GM12878 (cell line): ENCODE data around the gene KRT14. TPM values are rescaled to one million over a fixed set of nuclear protein-coding genes. Genes with fewer than 3 reads are reported as not detected.

Experiments used
- ATAC-seq: fragments of 200-7000 bp; cut with Tn5 transposase; 3 replicates; pipeline ENCODE4 v1.9.1; 2020; ENCODE audit warnings: mild to moderate bottlenecking, moderate library complexity
- BruUV-seq: library from RNA; stranded (reverse); fragments of 400-500 nt; replicated peaks from 2 replicates; lab custom pipeline; 2021; lab: Mats Ljungman, UMichigan
- CTCF ChIA-PET: fragments of 300-600 bp; sonication (Branson Sonifier 250); formaldehyde crosslinking; extraction: SDS; loops from one replicate; lab custom pipeline; 2021; ENCODE audit warnings: inconsistent platforms; lab: Yijun Ruan, JAX
- POLR2A ChIA-PET: fragments of 350-600 bp; formaldehyde crosslinking; extraction: SDS; loops from one replicate; lab custom pipeline; 2021; ENCODE audit warnings: inconsistent platforms; lab: Charles Lee
- RAD21 ChIA-PET: fragments of 300-600 bp; sonication (Branson Sonifier 250); formaldehyde crosslinking; loops from one replicate; lab custom pipeline; 2023; ENCODE audit warnings: antibody characterized with exemption; ENCODE audit not compliant: unreplicated experiment; lab: Charles Lee
- SMC1A ChIA-PET: fragments of 300-600 bp; sonication (Branson Sonifier 250); formaldehyde crosslinking; loops from one replicate; lab custom pipeline; 2023; ENCODE audit not compliant: unreplicated experiment, uncharacterized antibody; lab: Charles Lee
- DNase-seq: peaks from one replicate; pipeline ENCODE4 v3.0.0-alpha.2; 2011; ENCODE audit warnings: low read depth, low spot score
- FAIRE-seq: peaks from 3 replicates; lab custom pipeline; 2011; peaks lifted over from hg19 to GRCh38; lab: Jason Lieb, UNC
- H2AFZ ChIP-seq: 2 replicates; pipeline ENCODE4 v1.6.0; 2011; ENCODE audit warnings: low read depth, low read length, control low read depth; ENCODE audit not compliant: control insufficient read depth
- H3K27ac ChIP-seq: 2 replicates; pipeline ENCODE4 v1.5.1; 2011; ENCODE audit warnings: control low read depth; ENCODE audit not compliant: control insufficient read depth, insufficient read depth
- H3K27me3 ChIP-seq, 2 experiments: replicated peaks in 1 of 2; 2 replicates each; pipeline versions ENCODE4 v1.6.0 to v1.6.1; 2011; ENCODE audit warnings: low read length in 1 of 2; ENCODE audit not compliant: control insufficient read depth in 2 of 2, insufficient read depth in 2 of 2
- H3K36me3 ChIP-seq, 2 experiments: 2 replicates each; pipeline ENCODE4 v1.5.1; 2011; ENCODE audit warnings: low read length in 1 of 2; ENCODE audit not compliant: control insufficient read depth in 2 of 2, insufficient read depth in 2 of 2
- H3K4me1 ChIP-seq: 2 replicates; pipeline ENCODE4 v1.6.1; 2011; ENCODE audit warnings: mild to moderate bottlenecking, low read length, moderate library complexity, mixed read lengths; ENCODE audit not compliant: control insufficient read depth, insufficient read depth
- H3K4me2 ChIP-seq: 2 replicates; pipeline ENCODE4 v1.6.0; 2011; ENCODE audit warnings: control low read depth; ENCODE audit not compliant: control insufficient read depth, insufficient read depth
- H3K4me3 ChIP-seq: fragments of 200-600 bp; sonication (generic); 2 replicates; pipeline ENCODE4 v1.5.1; 2016
- H3K79me2 ChIP-seq: 2 replicates; pipeline ENCODE4 v1.6.0; 2011; ENCODE audit warnings: low read length; ENCODE audit not compliant: control insufficient read depth, insufficient read depth
- H3K9ac ChIP-seq: 2 replicates; pipeline ENCODE4 v1.8.0; 2011; ENCODE audit warnings: low read length, control low read depth, mixed read lengths; ENCODE audit not compliant: control insufficient read depth, insufficient read depth
- H3K9me3 ChIP-seq: replicated peaks from 3 replicates; pipeline ENCODE4 v1.5.1; 2011; ENCODE audit warnings: mild to moderate bottlenecking, low read length; ENCODE audit not compliant: control insufficient read depth, insufficient read depth
- H4K20me1 ChIP-seq: 2 replicates; pipeline ENCODE4 v1.6.0; 2011; ENCODE audit not compliant: control insufficient read depth, insufficient read depth
- BRCA1 ChIP-seq: IDR thresholded peaks from 2 replicates; pipeline ENCODE4 v1.6.1; 2011; ENCODE audit warnings: low read depth, low read length, improper control_type of control experiment
- CBX3 ChIP-seq: fragments of 200-600 bp; sonication (generic); IDR thresholded peaks from 2 replicates; pipeline ENCODE4 v1.6.1; 2016; ENCODE audit warnings: low read depth, borderline replicate concordance
- EED ChIP-seq: sonication (generic); IDR thresholded peaks from 2 replicates; pipeline ENCODE4 v1.6.1; 2016; ENCODE audit warnings: antibody characterized with exemption, low read depth
- ELK1 ChIP-seq: IDR thresholded peaks from 2 replicates; pipeline ENCODE4 v1.6.1; 2012; ENCODE audit warnings: low read depth, low read length, improper control_type of control experiment
- ESRRA ChIP-seq: IDR thresholded peaks from 2 replicates; pipeline ENCODE4 v1.6.1; 2012; ENCODE audit warnings: mild to moderate bottlenecking, low read length, improper control_type of control experiment
- FOXK2 ChIP-seq: fragments of 450-650 bp; IDR thresholded peaks from 2 replicates; pipeline ENCODE4 v1.6.1; 2017; ENCODE audit warnings: mild to moderate bottlenecking, moderate library complexity
- HDGF ChIP-seq: fragments of 450-650 bp; IDR thresholded peaks from 2 replicates; pipeline ENCODE4 v1.6.1; 2016; ENCODE audit warnings: antibody characterized with exemption
- PAX5 ChIP-seq: IDR thresholded peaks from 2 replicates; pipeline ENCODE4 v1.6.1; 2011; ENCODE audit warnings: low read depth, low read length, borderline replicate concordance
- RFX5 ChIP-seq: IDR thresholded peaks from 2 replicates; pipeline ENCODE4 v1.6.1; 2011; ENCODE audit warnings: low read depth, low read length, improper control_type of control experiment
- STAT1 ChIP-seq: fragments of 450-650 bp; conservative IDR thresholded peaks from 2 replicates; pipeline ENCODE4 v1.6.1; 2014; ENCODE audit warnings: antibody characterized with exemption, mild to moderate bottlenecking
- SUZ12 ChIP-seq: fragments of 200-600 bp; sonication (generic); IDR thresholded peaks from one replicate; pipeline ENCODE4 v1.6.1; 2018; ENCODE audit warnings: antibody characterized with exemption, mild to moderate bottlenecking; ENCODE audit not compliant: unreplicated experiment
- TBL1XR1 ChIP-seq: IDR thresholded peaks from 2 replicates; pipeline ENCODE4 v1.6.1; 2012; ENCODE audit warnings: low read depth, low read length, improper control_type of control experiment
- TCF12 ChIP-seq: IDR thresholded peaks from 2 replicates; pipeline ENCODE4 v1.6.1; 2011; ENCODE audit warnings: low read depth, mild to moderate bottlenecking, low read length
- WRNIP1 ChIP-seq: IDR thresholded peaks from 2 replicates; pipeline ENCODE4 v1.6.1; 2011; ENCODE audit warnings: low read depth, low read length, improper control_type of control experiment, borderline replicate concordance
- ZNF592 ChIP-seq: fragments of 450-650 bp; IDR thresholded peaks from 2 replicates; pipeline ENCODE4 v1.6.1; 2017; ENCODE audit warnings: mild to moderate bottlenecking, moderate library complexity
- WGBS: methylation state at CpG from one replicate; pipeline ENCODE4 v1.1.6; 2016; ENCODE audit warnings: low lambda C conversion rate; ENCODE audit not compliant: insufficient replicate concordance, insufficient coverage; ENCODE audit errors: missing lambda C conversion rate; 5-methylcytosine and 5-hydroxymethylcytosine counted together
- in situ Hi-C: fragments of 300-500 bp; cut with MboI; formaldehyde crosslinking; loops from 9 replicates; pipeline ENCODE4 v1.14.3; 2018; ENCODE audit warnings: mixed read lengths
- intact Hi-C: fragments of 100-400 bp; cut with micrococcal nuclease; formaldehyde crosslinking; loops from one replicate; pipeline ENCODE4 v1.14.2; 2022; ENCODE audit not compliant: unreplicated experiment
- polyA plus RNA-seq, 11 experiments: library from polyadenylated mRNA; depleted of rRNA in 4 of 11; unstranded in 6 of 11; stranded (reverse) in 5 of 11; fragments of >200 nt; fragmentation: Nextera tagmentation in 4 of 11; fragmentation: Illumina TruSeq in 1 of 11; extraction: Ambion mirVana in 4 of 11; extraction: Trizol in 1 of 11; gene quantifications; 1 replicate in 1 of 11; 2 replicates in 10 of 11; pipeline versions ENCODE4 v1.2.1 to v1.2.3, GENCODE V29; 2011 to 2016; ENCODE audit warnings: inconsistent platforms in 2 of 11, missing spikeins in 2 of 11, low read depth in 1 of 11
- total RNA-seq, 4 experiments: library from RNA; depleted of rRNA in 3 of 4; stranded (reverse); fragments of >200 nt in 3 of 4; fragmentation: Illumina TruSeq in 1 of 4; extraction: Trizol in 1 of 4; gene quantifications; 2 replicates each; pipeline versions ENCODE4 v1.2.1 to v1.2.3, GENCODE V29; 2013 to 2021
- TF ChIP-seq, protein P1 (sequence below): fragments of 450-650 bp; IDR thresholded peaks from 2 replicates; pipeline ENCODE4 v1.6.1; 2016; ENCODE audit warnings: mild to moderate bottlenecking

KRT14 gene
- total and polyA plus RNA-seq, 10 of the 15 experiments (the other 5 are each of a cell fraction or from before 2014, with no cell fraction given), result 1.5 TPM; not detected in 9

DNA sequence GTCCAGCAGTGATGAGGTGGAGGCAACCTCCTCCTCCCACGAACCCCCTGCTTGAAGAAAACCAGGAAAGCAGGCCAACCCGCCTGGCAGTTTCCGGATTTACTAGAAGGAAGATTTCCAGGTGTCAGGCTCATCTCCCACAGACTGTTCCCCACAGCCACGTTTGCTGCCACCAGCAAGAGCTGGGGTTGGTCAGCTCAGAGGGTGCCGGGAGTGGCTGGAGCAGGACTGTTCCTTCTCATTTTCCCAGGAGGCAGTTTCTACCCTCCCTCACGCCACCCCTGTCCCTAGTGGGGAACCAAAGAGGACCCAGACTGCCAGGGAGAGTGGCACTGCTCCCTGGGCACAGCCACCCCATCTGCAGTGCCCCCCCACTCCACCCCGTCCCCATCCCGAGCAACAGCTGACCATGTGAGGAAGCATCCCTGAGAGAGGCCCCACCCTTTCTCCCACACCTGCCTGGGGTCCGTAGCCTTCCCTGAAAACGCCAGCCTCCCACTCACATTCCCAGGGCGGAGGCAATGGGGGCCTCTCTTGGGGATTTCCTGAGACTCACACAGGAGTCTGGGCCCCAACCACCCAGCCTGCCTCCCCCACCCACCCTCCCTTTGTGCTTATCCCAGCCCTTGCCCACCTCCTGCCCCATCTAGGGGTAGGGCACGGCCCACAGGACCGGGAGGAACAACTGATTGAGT, 31.8 kb upstream of the KRT14 start:
- 6% methylated on average over 10 of the region's 13 CpGs for WGBS
- Histone ChIP-seq H3K27me3 (peaks cover 0 to 2% of the 10 kb centered on the region in 2 experiments; a peak in 2 of 4 replicates), H3K9ac (no peak overlapping the region), H3K4me1 (no peaks in the 10 kb centered on the region), H4K20me1 (no peaks in the 10 kb centered on the region), H2AFZ (no peak overlapping the region), H3K27ac (no peak overlapping the region), H3K79me2 (no peaks in the 10 kb centered on the region), H3K4me3 (no peak overlapping the region), H3K36me3 (no peaks in the 10 kb centered on the region), H3K9me3 (no peaks in the 10 kb centered on the region; the same call in 2 of the 3 replicates), H3K4me2 (no peak overlapping the region)
- DNase-seq (no peak), ATAC-seq (no peak), FAIRE-seq (no peak)
- ChIA-PET CTCF (no interaction called here), POLR2A (no interaction called here), SMC1A (no interaction called here), RAD21 (no interaction called here)
- BruUV-seq, result no TSS peak
- in situ Hi-C loops, result no loop called here
- intact Hi-C loops, result no loop called here
- TF ChIP-seq WRNIP1, result no peak
- TF ChIP-seq, protein P1, sequence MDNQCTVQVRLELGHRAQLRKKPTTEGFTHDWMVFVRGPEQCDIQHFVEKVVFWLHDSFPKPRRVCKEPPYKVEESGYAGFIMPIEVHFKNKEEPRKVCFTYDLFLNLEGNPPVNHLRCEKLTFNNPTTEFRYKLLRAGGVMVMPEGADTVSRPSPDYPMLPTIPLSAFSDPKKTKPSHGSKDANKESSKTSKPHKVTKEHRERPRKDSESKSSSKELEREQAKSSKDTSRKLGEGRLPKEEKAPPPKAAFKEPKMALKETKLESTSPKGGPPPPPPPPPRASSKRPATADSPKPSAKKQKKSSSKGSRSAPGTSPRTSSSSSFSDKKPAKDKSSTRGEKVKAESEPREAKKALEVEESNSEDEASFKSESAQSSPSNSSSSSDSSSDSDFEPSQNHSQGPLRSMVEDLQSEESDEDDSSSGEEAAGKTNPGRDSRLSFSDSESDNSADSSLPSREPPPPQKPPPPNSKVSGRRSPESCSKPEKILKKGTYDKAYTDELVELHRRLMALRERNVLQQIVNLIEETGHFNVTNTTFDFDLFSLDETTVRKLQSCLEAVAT, result no peak
- no peak for TF ChIP-seq HDGF
- TF ChIP-seq TCF12, result no peak
- no peak for TF ChIP-seq EED
- no peak for TF ChIP-seq STAT1
- TF ChIP-seq ELK1, result no peak
- no peak for TF ChIP-seq BRCA1
- no peak for TF ChIP-seq SUZ12
- TF ChIP-seq PAX5, result no peak
- TF ChIP-seq ZNF592, result no peak
- no peak for TF ChIP-seq RFX5
- no peak for TF ChIP-seq TBL1XR1
- no peak for TF ChIP-seq ESRRA
- no peak for TF ChIP-seq CBX3
- TF ChIP-seq FOXK2, result no peak
